Esophagus squamous epithelium (tissue), 4 donors: Measurements from ENCODE around the gene ERF.

ENCODE experiments used
- CTCF ChIP-seq, 6 experiments: fragments of 450-650 bp in 4 of 6; fragments of 200-600 bp in 2 of 6; sonication (generic) in 2 of 6; IDR thresholded peaks; one replicate each; pipeline ENCODE4 v1.5.1; 2016 to 2019; ENCODE audit warnings: antibody characterized with exemption in 6 of 6, mild to moderate bottlenecking in 4 of 6, moderate library complexity in 4 of 6
- POLR2A ChIP-seq, 4 donors: fragments of 450-650 bp; IDR thresholded peaks; one replicate each; pipeline ENCODE4 v1.6.1; 2017; ENCODE audit warnings: antibody characterized with exemption in 4 of 4, mild to moderate bottlenecking in 4 of 4, moderate library complexity in 3 of 4

GRCh38 chr19:42248270-42249148 lies 6.4 kb downstream of the ERF start:
- TF ChIP-seq CTCF (IDR thresholded peaks at IDR 0.05) (no peak), POLR2A (IDR thresholded peaks at IDR 0.05) (no peak)
